ENCODE results near the gene PTPN13. TPM values are rescaled to one million over a fixed set of nuclear protein-coding genes. Genes with fewer than 3 reads are reported as not detected.

The PTPN13 gene
- total RNA-seq, 1 donor from 2014 or later, result 55.7 TPM

GRCh38 chr4:86626066-86626465 is 32.0 kb downstream of the PTPN13 start:
- Mint-ChIP-seq H3K27me3 (ENCODE audit: unreplicated experiment) (no peaks in the 10 kb centered on the region), H3K4me3 (ENCODE audit: unreplicated experiment) (no peak overlapping the region)

DNA sequence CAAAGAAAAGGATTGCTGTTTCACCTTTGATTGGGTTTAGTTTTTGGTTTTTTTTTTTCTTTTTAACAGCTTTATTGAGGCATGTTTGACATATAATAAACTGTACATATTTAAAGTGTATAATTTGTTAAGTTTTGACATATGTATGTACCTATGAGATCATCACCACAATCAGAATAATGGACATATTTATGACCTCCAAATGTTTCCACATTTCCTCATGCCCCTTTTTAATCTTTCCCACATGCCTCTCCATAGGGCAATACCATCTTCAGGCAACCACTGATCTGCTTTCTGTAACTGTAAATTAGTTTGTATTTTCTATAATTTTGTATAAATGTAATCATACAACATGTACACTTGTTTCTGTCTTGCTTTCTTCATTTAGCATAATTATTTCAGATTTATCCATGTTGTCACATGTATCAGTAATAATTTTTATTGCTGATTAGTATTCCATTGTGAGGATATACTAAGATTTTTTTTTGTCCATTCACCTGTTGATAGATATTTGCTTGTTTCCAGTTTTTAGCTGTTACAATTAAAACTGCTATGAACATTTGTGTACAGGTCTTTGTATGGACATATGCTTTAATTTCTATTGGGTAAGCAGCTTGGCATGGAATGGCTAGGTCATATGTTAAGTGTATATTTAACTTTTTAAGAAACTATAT is 33.5 kb downstream of the PTPN13 start:
- peaks cover 7% of the 10 kb centered on the region for H3K36me3 Mint-ChIP-seq (ENCODE audit: unreplicated experiment)
- peaks cover 13% of the 10 kb centered on the region for H3K4me1 Mint-ChIP-seq (ENCODE audit: unreplicated experiment)
- no peaks in the 10 kb centered on the region for H3K9me3 Mint-ChIP-seq (ENCODE audit: unreplicated experiment)
- TF ChIP-seq, protein P1, sequence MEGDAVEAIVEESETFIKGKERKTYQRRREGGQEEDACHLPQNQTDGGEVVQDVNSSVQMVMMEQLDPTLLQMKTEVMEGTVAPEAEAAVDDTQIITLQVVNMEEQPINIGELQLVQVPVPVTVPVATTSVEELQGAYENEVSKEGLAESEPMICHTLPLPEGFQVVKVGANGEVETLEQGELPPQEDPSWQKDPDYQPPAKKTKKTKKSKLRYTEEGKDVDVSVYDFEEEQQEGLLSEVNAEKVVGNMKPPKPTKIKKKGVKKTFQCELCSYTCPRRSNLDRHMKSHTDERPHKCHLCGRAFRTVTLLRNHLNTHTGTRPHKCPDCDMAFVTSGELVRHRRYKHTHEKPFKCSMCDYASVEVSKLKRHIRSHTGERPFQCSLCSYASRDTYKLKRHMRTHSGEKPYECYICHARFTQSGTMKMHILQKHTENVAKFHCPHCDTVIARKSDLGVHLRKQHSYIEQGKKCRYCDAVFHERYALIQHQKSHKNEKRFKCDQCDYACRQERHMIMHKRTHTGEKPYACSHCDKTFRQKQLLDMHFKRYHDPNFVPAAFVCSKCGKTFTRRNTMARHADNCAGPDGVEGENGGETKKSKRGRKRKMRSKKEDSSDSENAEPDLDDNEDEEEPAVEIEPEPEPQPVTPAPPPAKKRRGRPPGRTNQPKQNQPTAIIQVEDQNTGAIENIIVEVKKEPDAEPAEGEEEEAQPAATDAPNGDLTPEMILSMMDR (IDR thresholded peaks at IDR 0.05), result no peak
- no peak overlapping the region for H3K4me3 Mint-ChIP-seq (ENCODE audit: unreplicated experiment)
- no peaks in the 10 kb centered on the region for H3K27me3 Mint-ChIP-seq (ENCODE audit: unreplicated experiment)
- DNase-seq (ENCODE audit: extremely low spot score, unreplicated experiment), result no peak
- no peak overlapping the region for H3K27ac Mint-ChIP-seq (ENCODE audit: unreplicated experiment)

More at GRCh38 chr4:86626066-86626465, 32.0 kb downstream of the PTPN13 start:
- Mint-ChIP-seq H3K27ac (ENCODE audit: unreplicated experiment) (no peak overlapping the region), H3K9me3 (ENCODE audit: unreplicated experiment) (no peaks in the 10 kb centered on the region), H3K36me3 (ENCODE audit: unreplicated experiment) (peaks cover 7% of the 10 kb centered on the region), H3K4me1 (ENCODE audit: unreplicated experiment) (peaks cover 18% of the 10 kb centered on the region)
- no peak for DNase-seq (ENCODE audit: extremely low spot score, unreplicated experiment)
- TF ChIP-seq, protein P1 (IDR thresholded peaks at IDR 0.05), result no peak

GRCh38 chr4:86630629-86631028 is 36.5 kb downstream of the PTPN13 start:
- H3K27me3 Mint-ChIP-seq (ENCODE audit: unreplicated experiment), result no peaks in the 10 kb centered on the region
- DNase-seq (ENCODE audit: extremely low spot score, unreplicated experiment), result no peak
- peaks cover 36% of the 10 kb centered on the region for H3K4me1 Mint-ChIP-seq (ENCODE audit: unreplicated experiment)
- no peak overlapping the region for H3K4me3 Mint-ChIP-seq (ENCODE audit: unreplicated experiment)
- TF ChIP-seq, protein P1 (IDR thresholded peaks at IDR 0.05), result no peak
- H3K36me3 Mint-ChIP-seq (ENCODE audit: unreplicated experiment), result peaks cover 2% of the 10 kb centered on the region
- H3K9me3 Mint-ChIP-seq (ENCODE audit: unreplicated experiment), result no peaks in the 10 kb centered on the region
- H3K27ac Mint-ChIP-seq (ENCODE audit: unreplicated experiment), result no peak overlapping the region

- no peak overlapping the region for H3K27ac Mint-ChIP-seq (ENCODE audit: unreplicated experiment)
- H3K36me3 Mint-ChIP-seq (ENCODE audit: unreplicated experiment), result peaks cover 7% of the 10 kb centered on the region
- H3K4me1 Mint-ChIP-seq (ENCODE audit: unreplicated experiment), result peaks cover 31% of the 10 kb centered on the region
- H3K9me3 Mint-ChIP-seq (ENCODE audit: unreplicated experiment), result peaks cover 4% of the 10 kb centered on the region
- DNase-seq (ENCODE audit: extremely low spot score, unreplicated experiment), result no peak
- no peak overlapping the region for H3K4me3 Mint-ChIP-seq (ENCODE audit: unreplicated experiment)
- TF ChIP-seq, protein P1 (IDR thresholded peaks at IDR 0.05), result no peak
- H3K27me3 Mint-ChIP-seq (ENCODE audit: unreplicated experiment), result no peaks in the 10 kb centered on the region
These were observed 37.1 kb downstream of the PTPN13 start for GRCh38 chr4:86631166-86631565.

- Mint-ChIP-seq H3K9me3 (ENCODE audit: unreplicated experiment) (peaks cover 4% of the 10 kb centered on the region), H3K27me3 (ENCODE audit: unreplicated experiment) (no peaks in the 10 kb centered on the region), H3K36me3 (ENCODE audit: unreplicated experiment) (peaks cover 16% of the 10 kb centered on the region), H3K4me3 (ENCODE audit: unreplicated experiment) (peak overlapping the region; percentile 61), H3K4me1 (ENCODE audit: unreplicated experiment) (peaks cover 28% of the 10 kb centered on the region), H3K27ac (ENCODE audit: unreplicated experiment) (peak overlapping the region; percentile 72)
- TF ChIP-seq, protein P1 (IDR thresholded peaks at IDR 0.05), result no peak
- no peak for DNase-seq (ENCODE audit: extremely low spot score, unreplicated experiment)
These were observed 39.7 kb downstream of the PTPN13 start for GRCh38 chr4:86633854-86634253.

Data from osteocyte (in vitro differentiated cells).